Measurements from ENCODE around the gene COL23A1. TPM values are rescaled to one million over a fixed set of nuclear protein-coding genes. Genes with fewer than 3 reads are reported as not detected.
"Not testable (repeated sequence)": the region's sequence is repeated elsewhere in the genome, so short reads cannot be mapped to it uniquely, and the experiment has no call there.

COL23A1 gene
- total RNA-seq, 2 experiments from 2014 or later = 0.11 TPM; not detected in 1

- Mint-ChIP-seq H3K27me3 (no peaks in the 10 kb centered on the region), H3K4me1 (ENCODE audit: low read depth) (no peaks in the 10 kb centered on the region), H3K4me3 (no peak overlapping the region), H3K9me3 (peaks cover 12% of the 10 kb centered on the region), H3K27ac (no peak overlapping the region), H3K36me3 (ENCODE audit: low read depth) (peaks cover 2% of the 10 kb centered on the region)
- POLR2A ChIA-PET = interaction anchor here (0.5 to 0.9 kb wide), 2 partner anchors 10 to 132 kb away, joined by 3 read pairs; no protein-coding TSS in a partner anchor
- no peak for TF ChIP-seq CTCF (IDR thresholded peaks at IDR 0.05)
- no peak for DNase-seq
- CTCF ChIA-PET = no interaction called here
- no peak for ATAC-seq
- intact Hi-C loops (cut with micrococcal nuclease) = no loop called here
These were observed 269.8 kb downstream of the COL23A1 start for GRCh38 chr5:178320281-178320855.

DNA sequence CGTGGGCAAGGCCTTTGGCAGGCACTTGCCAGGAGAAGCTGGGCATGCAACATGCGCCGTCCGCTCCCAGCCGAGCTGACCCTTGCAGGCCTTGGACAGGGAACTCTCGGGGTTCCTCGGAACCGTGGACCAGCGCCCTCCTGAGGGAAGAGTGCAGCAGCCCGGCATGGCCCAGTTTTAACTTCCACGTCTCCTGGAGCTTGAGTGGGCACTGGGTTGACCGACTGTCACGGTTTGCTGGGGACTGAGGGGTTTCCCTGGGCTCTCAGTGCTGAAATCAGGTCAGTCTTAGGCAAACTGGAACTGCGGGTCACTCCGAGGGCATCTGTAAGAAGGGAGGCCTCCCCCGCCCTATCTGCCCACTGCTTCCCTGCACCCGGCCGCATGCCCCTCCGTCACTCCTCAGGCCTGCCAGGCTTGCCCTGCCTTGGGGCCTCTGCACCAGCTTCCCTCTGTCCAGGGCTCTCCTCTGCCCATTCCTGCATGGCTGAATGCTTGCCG lies 270.6 kb downstream of the COL23A1 start:
- H3K4me1 Mint-ChIP-seq (ENCODE audit: low read depth) = no peaks in the 10 kb centered on the region
- intact Hi-C loops (cut with micrococcal nuclease) = no loop called here
- no peaks in the 10 kb centered on the region for H3K27me3 Mint-ChIP-seq
- H3K36me3 Mint-ChIP-seq (ENCODE audit: low read depth) = peaks cover 2% of the 10 kb centered on the region
- H3K4me3 Mint-ChIP-seq = no peak overlapping the region
- no peak for ATAC-seq
- peaks cover 12% of the 10 kb centered on the region for H3K9me3 Mint-ChIP-seq
- H3K27ac Mint-ChIP-seq = no peak overlapping the region
- DNase-seq = no peak
- ChIA-PET POLR2A (interaction anchor here (1.3 kb wide), 1 partner anchor 9 kb away, joined by 4 read pairs; no protein-coding TSS in a partner anchor), CTCF (no interaction called here)
- TF ChIP-seq CTCF (IDR thresholded peaks at IDR 0.05) = no peak

GRCh38 chr5:178318893-178319292 lies 271.3 kb downstream of the COL23A1 start:
- H3K36me3 Mint-ChIP-seq (ENCODE audit: low read depth) = peaks cover 2% of the 10 kb centered on the region
- no peak overlapping the region for H3K27ac Mint-ChIP-seq
- no peak overlapping the region for H3K4me3 Mint-ChIP-seq
- ATAC-seq (no peak), DNase-seq (no peak)
- no peaks in the 10 kb centered on the region for H3K4me1 Mint-ChIP-seq (ENCODE audit: low read depth)
- intact Hi-C loops (cut with micrococcal nuclease) = no loop called here
- no peaks in the 10 kb centered on the region for H3K27me3 Mint-ChIP-seq
- ChIA-PET CTCF (no interaction called here), POLR2A (interaction anchor here (1.3 kb wide), 1 partner anchor 8 kb away, joined by 4 read pairs; no protein-coding TSS in a partner anchor)
- TF ChIP-seq CTCF (IDR thresholded peaks at IDR 0.05) = no peak
- H3K9me3 Mint-ChIP-seq = peaks cover 12% of the 10 kb centered on the region

GRCh38 chr5:178318382-178318781 lies 271.8 kb downstream of the COL23A1 start:
- DNase-seq = no peak
- peaks cover 2% of the 10 kb centered on the region for H3K36me3 Mint-ChIP-seq (ENCODE audit: low read depth)
- ATAC-seq = no peak
- H3K4me1 Mint-ChIP-seq (ENCODE audit: low read depth) = no peaks in the 10 kb centered on the region
- H3K27me3 Mint-ChIP-seq = no peaks in the 10 kb centered on the region
- peaks cover 12% of the 10 kb centered on the region for H3K9me3 Mint-ChIP-seq
- intact Hi-C loops (cut with micrococcal nuclease) = no loop called here
- H3K4me3 Mint-ChIP-seq = no peak overlapping the region
- ChIA-PET POLR2A (no interaction called here), CTCF (no interaction called here)
- no peak for TF ChIP-seq CTCF (IDR thresholded peaks at IDR 0.05)
- H3K27ac Mint-ChIP-seq = no peak overlapping the region

GRCh38 chr5:178317727-178318126 lies 272.5 kb downstream of the COL23A1 start:
- H3K4me1 Mint-ChIP-seq (ENCODE audit: low read depth); H3K27me3 Mint-ChIP-seq; ATAC-seq; H3K27ac Mint-ChIP-seq; intact Hi-C loops (cut with micrococcal nuclease); CTCF ChIA-PET; POLR2A ChIA-PET; DNase-seq; H3K36me3 Mint-ChIP-seq (ENCODE audit: low read depth); H3K4me3 Mint-ChIP-seq: not testable (repeated sequence)
- H3K9me3 Mint-ChIP-seq = peaks cover 12% of the 10 kb centered on the region
